H1 (cell line): ENCODE results near the gene MAPK11.

Source experiments
- ATF2 ChIP-seq: IDR thresholded peaks from 2 replicates; pipeline ENCODE4 v1.6.1; 2012; ENCODE audit warnings: low read length, inconsistent platforms
- ATF3 ChIP-seq: IDR thresholded peaks from 2 replicates; pipeline ENCODE4 v1.6.1; 2011; ENCODE audit warnings: low read depth, mild to moderate bottlenecking, low read length; ENCODE audit not compliant: insufficient read depth
- CTCF ChIP-seq, 3 experiments: IDR thresholded peaks; 1 replicate in 2 of 3; 2 replicates in 1 of 3; pipeline versions ENCODE4 v1.5.1 to v1.6.1; 2011; ENCODE audit warnings: low read length in 3 of 3, mild to moderate bottlenecking in 3 of 3, inconsistent platforms in 2 of 3, low read depth in 1 of 3, moderate library complexity in 1 of 3; ENCODE audit not compliant: insufficient read depth in 1 of 3; ENCODE audit errors: control extremely low read depth in 1 of 3
- FOSL1 ChIP-seq: IDR thresholded peaks from 2 replicates; pipeline ENCODE4 v1.6.1; 2011; ENCODE audit warnings: mild to moderate bottlenecking, low read depth, low read length, moderate library complexity; ENCODE audit not compliant: insufficient read depth
- HDAC2 ChIP-seq, 2 experiments: fragments of 300-600 bp in 1 of 2; sonication (generic) in 1 of 2; IDR thresholded peaks; 2 replicates each; pipeline ENCODE4 v1.6.1; 2011 to 2012; ENCODE audit warnings: low read depth in 2 of 2, low read length in 2 of 2, mild to moderate bottlenecking in 2 of 2, moderate library complexity in 2 of 2, borderline replicate concordance in 1 of 2, inconsistent platforms in 1 of 2
- KDM1A ChIP-seq: fragments of 200-600, 300-600 bp; sonication (generic); IDR thresholded peaks from 2 replicates; pipeline ENCODE4 v1.7.1; 2016; ENCODE audit warnings: mild to moderate bottlenecking, low read length, borderline replicate concordance
- POLR2A ChIP-seq, 2 experiments: IDR thresholded peaks; 1 replicate in 1 of 2; 2 replicates in 1 of 2; pipeline ENCODE4 v1.6.1; 2011; ENCODE audit warnings: low read depth in 2 of 2, low read length in 2 of 2, mild to moderate bottlenecking in 2 of 2; ENCODE audit errors: control extremely low read depth in 1 of 2
- RAD21 ChIP-seq, 2 experiments: IDR thresholded peaks in 1 of 2; conservative IDR thresholded peaks in 1 of 2; 2 replicates each; pipeline ENCODE4 v1.6.1; 2011; ENCODE audit warnings: low read depth in 2 of 2, low read length in 2 of 2, improper control_type of control experiment in 1 of 2, inconsistent platforms in 1 of 2, mild to moderate bottlenecking in 1 of 2, moderate library complexity in 1 of 2

- TF ChIP-seq POLR2A (IDR thresholded peaks at IDR 0.05; ENCODE audit: control extremely low read depth in 1 of 2, low read depth in 2 of 2, low read length in 2 of 2) (no peak), ATF2 (no peak), CTCF (IDR thresholded peaks at IDR 0.05; ENCODE audit: control extremely low read depth in 1 of 3, insufficient read depth in 1 of 3, low read depth in 1 of 3, low read length in 3 of 3) (no peak), FOSL1 (no peak), ATF3 (no peak), KDM1A (no peak), HDAC2 (IDR thresholded peaks at IDR 0.05; ENCODE audit: borderline replicate concordance in 1 of 2, low read depth in 2 of 2, low read length in 2 of 2) (no peak), RAD21 (IDR thresholded peaks at IDR 0.05 in 1 of 2, conservative IDR thresholded peaks at IDR 0.05 in 1 of 2; ENCODE audit: low read depth in 2 of 2, low read length in 2 of 2) (no peak)
Observed at GRCh38 chr22:50281384-50281760, 11.2 kb upstream of the MAPK11 start.
